ENCODE data around the gene STRA6. TPM values are rescaled to one million over a fixed set of nuclear protein-coding genes. Genes with fewer than 3 reads are reported as not detected.

STRA6 gene
- total and polyA plus RNA-seq, 4 donors: 0.16 to 0.51 (median 0.49) TPM; not detected in 1

DNA sequence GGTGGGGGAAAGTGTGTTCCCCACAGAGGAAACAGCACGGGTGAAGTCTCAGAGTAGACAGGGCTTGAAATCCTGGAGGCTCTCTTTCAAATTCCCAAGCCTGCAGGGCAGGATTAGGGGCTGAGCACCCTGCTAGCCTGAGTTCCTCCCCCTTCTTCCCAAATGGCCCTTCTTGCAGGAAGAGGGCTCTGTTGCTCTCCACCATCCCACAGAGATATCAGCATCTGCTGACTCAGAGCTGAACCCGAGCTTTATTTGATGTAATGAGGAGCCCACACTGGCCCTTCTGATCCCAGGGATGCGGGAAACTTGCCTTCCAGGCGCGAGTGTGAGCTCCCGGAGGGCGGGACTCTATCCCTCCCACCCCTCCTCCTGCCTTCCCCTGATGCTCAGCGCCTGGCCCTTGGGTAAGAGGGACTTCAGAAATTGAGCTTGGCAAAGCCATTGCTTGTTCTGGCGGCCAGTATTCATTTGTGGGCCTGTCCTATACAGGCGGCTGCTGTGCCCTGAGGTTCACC lies 1.4 kb upstream of the STRA6 start:
- no peaks in the 10 kb centered on the region for H3K36me3 ChIP-seq (ENCODE audit: control insufficient read depth in 1 of 2, insufficient read depth in 2 of 2, low read length in 1 of 2)
- H3K27me3 ChIP-seq (ENCODE audit: control insufficient read depth in 1 of 2, insufficient read depth in 2 of 2, low read length in 1 of 2): no peaks in the 10 kb centered on the region
- no peaks in the 10 kb centered on the region for H3K4me1 ChIP-seq (ENCODE audit: control insufficient read depth in 1 of 2, insufficient read depth in 2 of 2, low read length in 2 of 2)
- no peak overlapping the region for H3K4me3 ChIP-seq (ENCODE audit: low read length in 2 of 2)
- intact Hi-C loops (cut with DNase I): no loop called here
- ATAC-seq (ENCODE audit: low FRiP score) (peak; percentile 81), DNase-seq (peak; percentile 90 to 92)
- H3K27ac ChIP-seq (ENCODE audit: low read depth in 1 of 2, low read length in 2 of 2): no peak overlapping the region
- WGBS, 2 donors: 3 to 4% methylated on average over 10 of the region's 10 CpGs
- H3K9me3 ChIP-seq (ENCODE audit: control insufficient read depth, low read length): no peaks in the 10 kb centered on the region

DNA sequence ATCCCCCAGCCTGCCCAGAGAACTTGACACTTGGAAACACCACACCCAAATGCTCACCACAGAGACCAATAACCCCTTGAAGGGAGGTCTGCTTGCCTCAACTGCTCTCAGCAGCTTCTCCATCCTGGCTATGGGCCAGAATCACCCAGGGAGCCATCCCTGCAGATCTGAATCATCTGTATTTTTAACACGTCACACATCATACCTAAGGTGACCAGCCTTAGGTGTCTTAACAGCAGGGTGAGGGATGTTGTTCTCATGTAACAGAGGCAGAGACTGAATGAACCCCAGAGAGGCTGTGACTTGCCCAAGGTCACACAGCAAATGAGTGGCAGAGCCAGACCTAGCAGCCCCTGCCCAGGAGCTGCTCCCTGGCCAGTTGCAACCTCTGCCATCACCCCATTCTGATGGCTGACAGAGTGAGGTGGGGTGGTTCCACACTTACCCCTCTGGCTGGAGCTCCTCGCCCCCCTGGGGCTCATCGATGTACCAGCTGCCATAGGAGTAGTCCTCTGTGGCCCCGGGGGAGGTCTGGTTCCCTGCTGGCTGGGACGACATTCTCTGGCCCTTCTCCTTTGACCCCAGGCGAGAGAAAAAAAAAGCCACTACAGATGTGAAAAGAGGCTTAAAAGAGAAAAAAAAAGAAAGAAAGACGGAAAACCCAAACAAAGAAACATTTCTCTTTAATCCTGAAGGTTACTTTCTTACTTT lies 722 bp downstream of the STRA6 start:
- H3K27me3 ChIP-seq (ENCODE audit: control insufficient read depth in 1 of 2, insufficient read depth in 2 of 2, low read length in 1 of 2): no peaks in the 10 kb centered on the region
- ATAC-seq (ENCODE audit: low FRiP score) (no peak), DNase-seq (no peak)
- intact Hi-C loops (cut with DNase I): no loop called here
- no peak overlapping the region for H3K27ac ChIP-seq (ENCODE audit: low read depth in 1 of 2, low read length in 2 of 2)
- WGBS, 2 donors: 51 to 65% methylated on average over 7 of the region's 7 CpGs
- H3K9me3 ChIP-seq (ENCODE audit: control insufficient read depth, low read length): no peaks in the 10 kb centered on the region
- H3K36me3 ChIP-seq (ENCODE audit: control insufficient read depth in 1 of 2, insufficient read depth in 2 of 2, low read length in 1 of 2): no peaks in the 10 kb centered on the region
- no peak overlapping the region for H3K4me3 ChIP-seq (ENCODE audit: low read length in 2 of 2)
- no peaks in the 10 kb centered on the region for H3K4me1 ChIP-seq (ENCODE audit: control insufficient read depth in 1 of 2, insufficient read depth in 2 of 2, low read length in 2 of 2)

DNA sequence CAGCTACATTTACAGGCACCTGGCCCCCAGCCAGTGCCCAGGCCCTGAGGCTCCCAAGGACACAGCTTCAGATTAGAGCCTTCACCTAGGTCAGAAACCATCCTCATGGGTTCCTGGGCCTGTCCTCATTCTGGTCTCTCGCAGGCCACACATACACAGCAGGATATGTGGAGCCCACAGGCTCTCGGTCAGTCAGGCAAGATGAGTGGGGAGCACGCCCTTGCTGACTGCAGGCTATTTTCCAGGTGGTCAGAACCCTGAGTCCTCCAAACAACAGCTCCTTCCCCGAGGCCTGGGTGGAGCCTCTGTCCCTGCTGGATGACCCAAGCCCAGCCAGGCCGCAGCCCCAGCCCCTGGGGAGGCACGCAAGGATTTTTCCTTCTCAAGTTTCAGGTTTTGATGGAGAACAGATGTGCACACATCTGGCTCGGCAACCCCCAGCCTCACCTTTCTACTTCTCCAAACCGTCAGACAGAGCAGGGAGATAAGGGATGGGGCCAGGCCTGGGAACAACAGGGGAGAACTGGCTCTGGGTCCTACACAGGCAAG lies 1.6 kb downstream of the STRA6 start:
- DNase-seq: no peak
- 87 to 88% methylated on average over 8 of the region's 8 CpGs for WGBS, 2 donors
- H3K4me3 ChIP-seq (ENCODE audit: low read length in 2 of 2): no peak overlapping the region
- H3K36me3 ChIP-seq (ENCODE audit: control insufficient read depth in 1 of 2, insufficient read depth in 2 of 2, low read length in 1 of 2): no peaks in the 10 kb centered on the region
- H3K9me3 ChIP-seq (ENCODE audit: control insufficient read depth, low read length): no peaks in the 10 kb centered on the region
- ATAC-seq (ENCODE audit: low FRiP score): no peak
- intact Hi-C loops (cut with DNase I): no loop called here
- no peak overlapping the region for H3K27ac ChIP-seq (ENCODE audit: low read depth in 1 of 2, low read length in 2 of 2)
- H3K27me3 ChIP-seq (ENCODE audit: control insufficient read depth in 1 of 2, insufficient read depth in 2 of 2, low read length in 1 of 2): no peaks in the 10 kb centered on the region
- no peaks in the 10 kb centered on the region for H3K4me1 ChIP-seq (ENCODE audit: control insufficient read depth in 1 of 2, insufficient read depth in 2 of 2, low read length in 2 of 2)

DNA sequence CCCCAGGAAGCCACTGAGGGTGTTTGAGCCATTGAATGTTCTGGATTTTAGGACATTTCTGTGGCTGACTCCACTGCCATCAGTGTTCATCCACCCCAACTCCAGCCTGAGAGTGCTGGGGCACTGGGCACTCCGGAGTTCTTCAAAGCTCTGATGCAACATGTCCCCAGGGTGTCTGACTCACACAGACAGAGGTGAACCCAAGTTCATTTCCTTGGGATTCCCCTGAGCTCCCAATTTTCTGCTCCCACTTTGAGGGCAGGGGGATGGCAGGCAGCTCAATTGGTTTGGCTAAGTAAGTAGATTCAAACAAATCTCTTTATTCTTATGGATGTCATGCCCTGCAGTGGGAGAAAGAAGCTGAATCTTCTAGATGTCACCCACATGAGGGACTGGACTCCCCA lies 2.2 kb downstream of the STRA6 start:
- peak; percentile 80 to 83 for DNase-seq
- Histone ChIP-seq H3K4me1 (ENCODE audit: control insufficient read depth in 1 of 2, insufficient read depth in 2 of 2, low read length in 2 of 2) (no peaks in the 10 kb centered on the region), H3K9me3 (ENCODE audit: control insufficient read depth, low read length) (no peaks in the 10 kb centered on the region), H3K36me3 (ENCODE audit: control insufficient read depth in 1 of 2, insufficient read depth in 2 of 2, low read length in 1 of 2) (no peaks in the 10 kb centered on the region), H3K27ac (ENCODE audit: low read depth in 1 of 2, low read length in 2 of 2) (no peak overlapping the region), H3K4me3 (ENCODE audit: low read length in 2 of 2) (no peak overlapping the region), H3K27me3 (ENCODE audit: control insufficient read depth in 1 of 2, insufficient read depth in 2 of 2, low read length in 1 of 2) (no peaks in the 10 kb centered on the region)
- intact Hi-C loops (cut with DNase I): no loop called here
- 7 to 10% methylated on average over 1 of the region's 1 CpG for WGBS, 2 donors
- ATAC-seq (ENCODE audit: low FRiP score): peak; percentile 60

DNA sequence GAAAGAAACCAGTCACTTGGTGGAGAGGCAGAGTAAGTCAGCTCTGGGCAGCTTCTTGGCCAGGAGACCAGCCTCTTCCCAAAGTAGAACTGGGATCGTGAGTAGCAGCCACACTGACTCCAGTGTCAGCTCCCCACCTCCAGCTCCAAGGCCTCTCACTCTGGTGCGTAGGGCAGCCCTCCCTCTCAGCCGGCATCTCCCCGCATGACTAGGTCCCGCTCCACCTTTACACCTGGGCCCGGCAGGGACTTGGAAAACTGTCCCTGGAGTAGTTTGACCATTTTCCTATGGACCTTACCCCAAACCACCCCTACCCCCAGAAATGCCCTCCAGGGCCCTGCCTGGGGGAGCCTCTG lies 3.3 kb downstream of the STRA6 start:
- Histone ChIP-seq H3K4me1 (ENCODE audit: control insufficient read depth in 1 of 2, insufficient read depth in 2 of 2, low read length in 2 of 2) (no peaks in the 10 kb centered on the region), H3K9me3 (ENCODE audit: control insufficient read depth, low read length) (no peaks in the 10 kb centered on the region), H3K4me3 (ENCODE audit: low read length in 2 of 2) (no peak overlapping the region), H3K27me3 (ENCODE audit: control insufficient read depth in 1 of 2, insufficient read depth in 2 of 2, low read length in 1 of 2) (no peaks in the 10 kb centered on the region), H3K27ac (ENCODE audit: low read depth in 1 of 2, low read length in 2 of 2) (no peak overlapping the region), H3K36me3 (ENCODE audit: control insufficient read depth in 1 of 2, insufficient read depth in 2 of 2, low read length in 1 of 2) (no peaks in the 10 kb centered on the region)
- intact Hi-C loops (cut with DNase I): no loop called here
- 89 to 91% methylated on average over 6 of the region's 6 CpGs for WGBS, 2 donors
- ATAC-seq (ENCODE audit: low FRiP score): no peak
- DNase-seq: no peak

DNA sequence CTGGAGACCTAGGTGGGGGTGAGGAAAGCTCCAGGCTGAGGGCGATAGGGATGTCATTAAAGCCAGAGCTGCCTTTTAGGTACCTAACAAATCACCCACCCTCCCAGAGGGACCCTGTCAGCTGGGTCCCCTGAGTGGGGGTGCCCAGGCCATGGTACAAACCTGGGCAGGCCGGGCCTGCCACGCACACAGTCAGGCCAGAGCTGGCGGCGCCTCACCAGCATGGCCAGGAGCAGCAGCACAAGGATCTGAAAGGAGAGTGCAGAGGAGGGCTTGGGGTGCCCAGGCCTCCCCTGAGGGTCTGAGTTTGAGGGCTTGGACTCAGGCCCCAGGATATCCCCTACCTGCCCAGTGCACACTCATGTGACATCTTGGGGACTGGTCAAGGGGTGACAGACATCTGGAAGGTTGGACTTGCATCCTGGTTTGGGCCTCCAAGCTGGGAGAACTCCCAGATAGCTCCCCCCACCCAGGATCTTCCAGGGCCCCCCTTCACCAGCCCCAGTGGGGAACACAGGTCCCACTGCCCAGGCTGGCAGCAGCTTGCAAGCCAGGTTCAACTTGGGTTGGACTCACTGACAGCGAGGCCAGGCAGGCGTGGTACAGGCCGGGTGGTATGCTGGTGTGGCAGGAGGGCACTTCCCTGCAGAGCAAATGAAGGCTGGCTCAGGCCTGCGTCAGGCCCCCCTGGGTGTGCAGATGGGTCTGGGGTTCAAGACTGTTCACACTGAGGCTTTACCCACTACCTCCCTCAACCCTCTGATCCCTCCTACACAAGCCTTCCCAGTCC lies 5.2 kb downstream of the STRA6 start:
- Histone ChIP-seq H3K36me3 (ENCODE audit: control insufficient read depth in 1 of 2, insufficient read depth in 2 of 2, low read length in 1 of 2) (no peaks in the 10 kb centered on the region), H3K4me1 (ENCODE audit: control insufficient read depth in 1 of 2, insufficient read depth in 2 of 2, low read length in 2 of 2) (no peaks in the 10 kb centered on the region), H3K9me3 (ENCODE audit: control insufficient read depth, low read length) (no peaks in the 10 kb centered on the region), H3K27me3 (ENCODE audit: control insufficient read depth in 1 of 2, insufficient read depth in 2 of 2, low read length in 1 of 2) (no peaks in the 10 kb centered on the region), H3K4me3 (ENCODE audit: low read length in 2 of 2) (no peak overlapping the region), H3K27ac (ENCODE audit: low read depth in 1 of 2, low read length in 2 of 2) (no peak overlapping the region)
- ATAC-seq (ENCODE audit: low FRiP score) (no peak), DNase-seq (no peak)
- WGBS, 2 donors: 94 to 98% methylated on average over 9 of the region's 9 CpGs
- intact Hi-C loops (cut with DNase I): no loop called here

DNA sequence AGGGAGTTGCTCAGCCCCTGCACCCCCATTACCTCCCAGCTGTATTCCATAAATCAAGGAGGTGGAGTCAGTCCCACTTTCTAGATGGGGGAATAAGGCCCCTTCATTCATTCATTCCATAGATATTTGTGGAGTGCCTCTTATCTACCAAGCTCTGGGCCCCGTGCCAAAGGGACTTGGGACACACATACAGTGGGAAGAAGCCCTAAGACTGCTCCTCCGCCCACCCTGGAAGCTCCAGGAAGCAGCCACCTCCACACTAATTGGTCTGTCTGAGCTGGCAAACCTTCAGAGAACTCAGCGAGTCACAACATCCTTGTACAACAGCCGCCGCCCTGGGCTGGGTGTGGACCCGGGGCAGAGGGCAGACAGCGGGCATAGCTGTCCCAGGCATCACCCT lies 6.4 kb downstream of the STRA6 start:
- DNase-seq (peak; percentile 80 to 87), ATAC-seq (ENCODE audit: low FRiP score) (peak; percentile 21)
- no peaks in the 10 kb centered on the region for H3K27me3 ChIP-seq (ENCODE audit: control insufficient read depth in 1 of 2, insufficient read depth in 2 of 2, low read length in 1 of 2)
- H3K9me3 ChIP-seq (ENCODE audit: control insufficient read depth, low read length): no peaks in the 10 kb centered on the region
- H3K36me3 ChIP-seq (ENCODE audit: control insufficient read depth in 1 of 2, insufficient read depth in 2 of 2, low read length in 1 of 2): no peaks in the 10 kb centered on the region
- 41 to 45% methylated on average over 7 of the region's 7 CpGs for WGBS, 2 donors
- intact Hi-C loops (cut with DNase I): no loop called here
- no peak overlapping the region for H3K4me3 ChIP-seq (ENCODE audit: low read length in 2 of 2)
- no peaks in the 10 kb centered on the region for H3K4me1 ChIP-seq (ENCODE audit: control insufficient read depth in 1 of 2, insufficient read depth in 2 of 2, low read length in 2 of 2)
- H3K27ac ChIP-seq (ENCODE audit: low read depth in 1 of 2, low read length in 2 of 2): no peak overlapping the region

DNA sequence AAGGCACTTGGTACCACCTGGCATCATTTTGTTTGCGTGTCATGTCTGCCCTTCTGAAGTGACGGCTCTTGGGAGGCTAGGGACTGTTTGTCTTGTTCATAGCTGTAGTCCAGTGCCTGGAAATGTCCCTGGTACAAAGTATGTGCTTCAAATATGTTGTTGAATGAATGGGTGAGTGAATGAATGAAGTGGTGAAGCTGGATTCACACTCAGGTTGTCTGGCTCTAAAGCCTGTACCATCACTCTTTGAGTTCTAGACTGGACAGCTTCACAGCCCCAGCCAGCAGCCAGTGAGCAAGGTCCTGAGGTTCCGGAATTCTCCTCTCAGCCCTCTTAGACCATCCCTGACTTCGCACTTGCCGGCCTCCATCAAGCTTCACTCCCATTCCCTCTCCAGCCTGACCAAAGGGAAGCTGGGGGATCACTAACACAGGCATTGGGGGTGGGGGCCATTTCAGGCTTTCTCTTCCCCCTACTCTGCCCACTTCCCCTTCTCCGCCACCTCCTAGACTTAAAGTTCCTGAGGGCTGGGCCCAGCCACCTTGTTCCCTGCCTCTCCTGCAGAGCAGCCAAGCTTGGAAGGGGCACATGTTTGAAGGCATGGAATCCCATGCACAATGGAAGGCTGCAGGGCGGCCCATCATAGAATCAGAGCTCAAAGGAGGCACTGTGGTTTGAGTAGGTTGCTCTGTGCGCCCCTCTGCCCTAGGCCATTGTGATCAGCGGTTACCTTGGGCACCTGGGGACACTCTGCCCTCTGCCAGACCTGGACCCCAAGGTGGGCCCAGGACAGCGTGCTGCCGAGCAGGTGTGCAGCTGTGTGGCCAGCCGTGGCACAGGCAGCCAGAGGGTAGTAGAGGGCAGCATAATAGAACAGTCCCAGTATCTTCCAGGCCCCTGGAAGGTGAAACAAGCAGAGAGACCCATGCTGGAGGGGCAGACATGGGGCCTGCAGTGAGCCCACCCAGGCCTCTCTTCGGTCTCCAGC lies 7.7 kb downstream of the STRA6 start:
- no peaks in the 10 kb centered on the region for H3K9me3 ChIP-seq (ENCODE audit: control insufficient read depth, low read length)
- DNase-seq (no peak), ATAC-seq (ENCODE audit: low FRiP score) (no peak)
- H3K4me1 ChIP-seq (ENCODE audit: control insufficient read depth in 1 of 2, insufficient read depth in 2 of 2, low read length in 2 of 2): no peaks in the 10 kb centered on the region
- H3K4me3 ChIP-seq (ENCODE audit: low read length in 2 of 2): no peak overlapping the region
- 96 to 98% methylated on average over 13 of the region's 13 CpGs for WGBS, 2 donors
- H3K36me3 ChIP-seq (ENCODE audit: control insufficient read depth in 1 of 2, insufficient read depth in 2 of 2, low read length in 1 of 2): no peaks in the 10 kb centered on the region
- intact Hi-C loops (cut with DNase I): no loop called here
- no peaks in the 10 kb centered on the region for H3K27me3 ChIP-seq (ENCODE audit: control insufficient read depth in 1 of 2, insufficient read depth in 2 of 2, low read length in 1 of 2)
- no peak overlapping the region for H3K27ac ChIP-seq (ENCODE audit: low read depth in 1 of 2, low read length in 2 of 2)
